ENCODE measurements around the gene MPP2. TPM values are rescaled to one million over a fixed set of nuclear protein-coding genes. Genes with fewer than 3 reads are reported as not detected.

MPP2 gene
- total and polyA plus RNA-seq, 2 of the 13 experiments (the other 11 are each of a cell fraction or from before 2014, with no cell fraction given), result 0.20 to 1.7 TPM

DNA sequence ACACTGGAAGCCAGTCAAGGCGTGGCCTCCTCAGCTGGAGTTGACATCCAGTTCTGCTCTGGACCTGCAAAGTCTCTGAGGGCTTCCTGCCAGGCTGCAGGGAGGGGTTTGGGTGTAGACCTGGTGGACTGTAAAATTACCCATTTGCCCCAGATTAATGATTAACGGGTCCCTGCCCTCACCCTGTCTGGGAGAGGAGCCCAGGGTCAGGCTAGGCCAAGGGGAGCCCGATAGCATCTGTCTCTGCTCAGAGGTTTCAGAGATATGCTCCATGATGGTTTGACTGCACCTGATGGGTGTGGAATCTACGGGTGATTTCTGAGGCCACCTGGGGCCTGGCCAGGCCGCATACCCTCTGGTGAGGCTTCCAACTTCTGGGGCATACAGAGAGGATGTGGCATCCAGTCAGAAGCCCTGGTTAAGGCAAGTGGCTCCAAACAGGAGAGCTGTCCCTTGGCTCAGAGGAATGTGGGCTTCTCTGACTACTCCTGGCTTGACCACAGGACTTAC is 23.8 kb upstream of the MPP2 start (continued):
- TF ChIP-seq ZBTB3 (CRISPR knock-in tag; IDR thresholded peaks at IDR 0.05; ENCODE audit: borderline replicate concordance, low read depth) (no peak), ZNF562 (CRISPR knock-in tag; IDR thresholded peaks at IDR 0.05; ENCODE audit: borderline replicate concordance) (no peak), SIX1 (CRISPR knock-in tag; IDR thresholded peaks at IDR 0.05; ENCODE audit: borderline replicate concordance) (no peak), MEIS1 (CRISPR knock-in tag; IDR thresholded peaks at IDR 0.05; ENCODE audit: borderline replicate concordance) (no peak), TBP (CRISPR knock-in tag; IDR thresholded peaks at IDR 0.05) (no peak), ZNF577 (CRISPR knock-in tag; IDR thresholded peaks at IDR 0.05; ENCODE audit: borderline replicate concordance, low read depth) (no peak), ZNF619 (CRISPR knock-in tag; IDR thresholded peaks at IDR 0.05) (no peak), GABPA (IDR thresholded peaks at IDR 0.05; ENCODE audit: low read depth, low read length) (no peak), GABPA (CRISPR knock-in tag; IDR thresholded peaks at IDR 0.05; ENCODE audit: low read depth) (no peak), PRDM4 (CRISPR knock-in tag; IDR thresholded peaks at IDR 0.05; ENCODE audit: borderline replicate concordance) (no peak), SNRNP70 (IDR thresholded peaks at IDR 0.05; ENCODE audit: low read depth, low read length) (no peak), ZNF552 (CRISPR knock-in tag; IDR thresholded peaks at IDR 0.05; ENCODE audit: borderline replicate concordance) (no peak), BRCA1 (CRISPR knock-in tag; IDR thresholded peaks at IDR 0.05) (no peak), RARG (CRISPR knock-in tag; IDR thresholded peaks at IDR 0.05; ENCODE audit: low read depth) (no peak), IKZF5 (CRISPR knock-in tag; IDR thresholded peaks at IDR 0.05) (no peak; the same call in 1 of the 2 replicates), ESRRA (CRISPR knock-in tag; IDR thresholded peaks at IDR 0.05; ENCODE audit: low read depth) (no peak), GLI4 (CRISPR knock-in tag; IDR thresholded peaks at IDR 0.05; ENCODE audit: borderline replicate concordance) (no peak)
- TF ChIP-seq, protein P1, sequence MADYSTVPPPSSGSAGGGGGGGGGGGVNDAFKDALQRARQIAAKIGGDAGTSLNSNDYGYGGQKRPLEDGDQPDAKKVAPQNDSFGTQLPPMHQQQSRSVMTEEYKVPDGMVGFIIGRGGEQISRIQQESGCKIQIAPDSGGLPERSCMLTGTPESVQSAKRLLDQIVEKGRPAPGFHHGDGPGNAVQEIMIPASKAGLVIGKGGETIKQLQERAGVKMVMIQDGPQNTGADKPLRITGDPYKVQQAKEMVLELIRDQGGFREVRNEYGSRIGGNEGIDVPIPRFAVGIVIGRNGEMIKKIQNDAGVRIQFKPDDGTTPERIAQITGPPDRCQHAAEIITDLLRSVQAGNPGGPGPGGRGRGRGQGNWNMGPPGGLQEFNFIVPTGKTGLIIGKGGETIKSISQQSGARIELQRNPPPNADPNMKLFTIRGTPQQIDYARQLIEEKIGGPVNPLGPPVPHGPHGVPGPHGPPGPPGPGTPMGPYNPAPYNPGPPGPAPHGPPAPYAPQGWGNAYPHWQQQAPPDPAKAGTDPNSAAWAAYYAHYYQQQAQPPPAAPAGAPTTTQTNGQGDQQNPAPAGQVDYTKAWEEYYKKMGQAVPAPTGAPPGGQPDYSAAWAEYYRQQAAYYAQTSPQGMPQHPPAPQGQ (CRISPR knock-in tag; IDR thresholded peaks at IDR 0.05; ENCODE audit: borderline replicate concordance), result no peak
- TF ChIP-seq, protein P2, sequence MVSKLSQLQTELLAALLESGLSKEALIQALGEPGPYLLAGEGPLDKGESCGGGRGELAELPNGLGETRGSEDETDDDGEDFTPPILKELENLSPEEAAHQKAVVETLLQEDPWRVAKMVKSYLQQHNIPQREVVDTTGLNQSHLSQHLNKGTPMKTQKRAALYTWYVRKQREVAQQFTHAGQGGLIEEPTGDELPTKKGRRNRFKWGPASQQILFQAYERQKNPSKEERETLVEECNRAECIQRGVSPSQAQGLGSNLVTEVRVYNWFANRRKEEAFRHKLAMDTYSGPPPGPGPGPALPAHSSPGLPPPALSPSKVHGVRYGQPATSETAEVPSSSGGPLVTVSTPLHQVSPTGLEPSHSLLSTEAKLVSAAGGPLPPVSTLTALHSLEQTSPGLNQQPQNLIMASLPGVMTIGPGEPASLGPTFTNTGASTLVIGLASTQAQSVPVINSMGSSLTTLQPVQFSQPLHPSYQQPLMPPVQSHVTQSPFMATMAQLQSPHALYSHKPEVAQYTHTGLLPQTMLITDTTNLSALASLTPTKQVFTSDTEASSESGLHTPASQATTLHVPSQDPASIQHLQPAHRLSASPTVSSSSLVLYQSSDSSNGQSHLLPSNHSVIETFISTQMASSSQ (IDR thresholded peaks at IDR 0.05; ENCODE audit: low read depth), result peak; percentile 95
- TF ChIP-seq, protein P2 (CRISPR knock-in tag; IDR thresholded peaks at IDR 0.05; ENCODE audit: borderline replicate concordance), result peak; percentile 98

All from HepG2 (cell line).